ENCODE data around the gene DEPDC4. TPM values are rescaled to one million over a fixed set of nuclear protein-coding genes. Genes with fewer than 3 reads are reported as not detected.

The DEPDC4 gene
- total and polyA plus RNA-seq, 2 of the 13 experiments (the other 11 are each of a cell fraction or from before 2014, with no cell fraction given): 2.2 to 5.7 TPM

DNA sequence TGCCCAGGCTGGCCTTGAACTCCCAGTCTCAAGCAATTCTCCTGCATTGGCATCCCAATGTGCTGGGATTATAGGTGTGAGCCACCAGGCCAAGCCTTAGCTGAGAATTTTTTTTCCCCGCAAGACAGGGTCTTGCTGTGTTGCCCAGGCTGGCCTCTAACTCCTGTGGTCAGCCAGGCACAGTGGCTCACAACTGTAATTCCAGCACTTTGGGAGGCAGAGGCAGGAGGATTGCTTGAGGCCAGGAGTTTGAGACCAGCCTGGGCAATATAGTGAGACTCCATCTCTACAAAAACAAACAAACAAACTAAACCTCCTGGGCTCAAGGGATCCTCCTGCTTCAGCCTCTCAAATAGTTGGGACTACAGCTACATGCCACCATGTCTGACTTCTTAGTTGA lies 27.3 kb downstream of the DEPDC4 start:
- H3K4me2 ChIP-seq (ENCODE audit: low read depth, low read length): no peak overlapping the region

DNA sequence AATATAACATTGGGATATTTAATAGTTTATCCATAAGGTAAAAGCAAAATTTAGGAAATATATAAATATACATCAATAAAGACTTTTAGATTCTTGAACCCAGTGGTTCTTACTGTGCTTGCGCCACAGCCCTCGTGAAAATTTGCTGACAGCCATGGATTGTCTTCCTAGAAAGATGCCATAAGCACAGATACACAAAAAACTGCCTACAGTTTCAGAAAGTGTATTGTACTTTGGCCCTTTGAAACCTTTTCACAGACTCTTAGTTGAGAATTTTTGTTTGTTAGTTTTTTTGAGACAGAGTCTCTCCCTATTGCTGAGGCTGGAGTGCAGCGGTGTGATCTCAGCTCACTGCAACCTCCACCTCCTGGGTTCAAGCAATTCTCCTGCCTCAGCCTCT lies 28.1 kb downstream of the DEPDC4 start:
- no peaks in the 10 kb centered on the region for H4K20me1 ChIP-seq (ENCODE audit: insufficient read depth, low read length)
- in situ Hi-C loops (cut with HindIII; ENCODE audit: extremely low pct_ligation_motif_present, low pct_unique_long_range_greater_than_20kb) (no loop called here), intact Hi-C loops (cut with micrococcal nuclease; ENCODE audit: unreplicated experiment) (no loop called here)
- ChIA-PET POLR2A (no interaction called here), CTCF (ENCODE audit: low intra/inter-chr PET ratio, low total read pairs) (no interaction called here)
- no peak overlapping the region for H3K9ac ChIP-seq (ENCODE audit: insufficient read depth, low read depth, low read length)
- H3K4me3 ChIP-seq (replicated peaks in 1 of 3; ENCODE audit: insufficient read depth in 1 of 3, low read depth in 2 of 3, low read length in 3 of 3): no peak overlapping the region
- peaks cover 5% of the 10 kb centered on the region for H3K4me1 ChIP-seq (ENCODE audit: insufficient read depth, low read length)
- 89% methylated on average over 3 of the region's 3 CpGs for WGBS (ENCODE audit: low lambda C conversion rate)
- H3K4me2 ChIP-seq (ENCODE audit: low read depth, low read length): no peak overlapping the region
- BruUV-seq (replicated peaks): no TSS peak
- DNase-seq (ENCODE audit: low spot score) (no peak), FAIRE-seq (no peak), ATAC-seq (no peak)
- H3K27me3 ChIP-seq (ENCODE audit: control insufficient read depth in 1 of 2, insufficient read depth in 2 of 2, low read length in 2 of 2): no peaks in the 10 kb centered on the region
- no peak overlapping the region for H2AFZ ChIP-seq (ENCODE audit: low read length)
- H3K9me3 ChIP-seq (ENCODE audit: low read length): no peaks in the 10 kb centered on the region
- H3K79me2 ChIP-seq (ENCODE audit: insufficient read depth, low read length): no peaks in the 10 kb centered on the region
- H3K36me3 ChIP-seq (replicated peaks in 1 of 2; ENCODE audit: control insufficient read depth in 1 of 2, insufficient read depth in 2 of 2, low read length in 2 of 2): no peaks in the 10 kb centered on the region
- no peak overlapping the region for H3K27ac ChIP-seq (ENCODE audit: extremely low read length, insufficient read depth, low read length)
- TF ChIP-seq FOXC1 (CRISPR knock-in tag; IDR thresholded peaks at IDR 0.05; ENCODE audit: borderline replicate concordance): no peak
- TF ChIP-seq, protein P1, sequence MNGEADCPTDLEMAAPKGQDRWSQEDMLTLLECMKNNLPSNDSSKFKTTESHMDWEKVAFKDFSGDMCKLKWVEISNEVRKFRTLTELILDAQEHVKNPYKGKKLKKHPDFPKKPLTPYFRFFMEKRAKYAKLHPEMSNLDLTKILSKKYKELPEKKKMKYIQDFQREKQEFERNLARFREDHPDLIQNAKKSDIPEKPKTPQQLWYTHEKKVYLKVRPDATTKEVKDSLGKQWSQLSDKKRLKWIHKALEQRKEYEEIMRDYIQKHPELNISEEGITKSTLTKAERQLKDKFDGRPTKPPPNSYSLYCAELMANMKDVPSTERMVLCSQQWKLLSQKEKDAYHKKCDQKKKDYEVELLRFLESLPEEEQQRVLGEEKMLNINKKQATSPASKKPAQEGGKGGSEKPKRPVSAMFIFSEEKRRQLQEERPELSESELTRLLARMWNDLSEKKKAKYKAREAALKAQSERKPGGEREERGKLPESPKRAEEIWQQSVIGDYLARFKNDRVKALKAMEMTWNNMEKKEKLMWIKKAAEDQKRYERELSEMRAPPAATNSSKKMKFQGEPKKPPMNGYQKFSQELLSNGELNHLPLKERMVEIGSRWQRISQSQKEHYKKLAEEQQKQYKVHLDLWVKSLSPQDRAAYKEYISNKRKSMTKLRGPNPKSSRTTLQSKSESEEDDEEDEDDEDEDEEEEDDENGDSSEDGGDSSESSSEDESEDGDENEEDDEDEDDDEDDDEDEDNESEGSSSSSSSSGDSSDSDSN (CRISPR knock-in tag; IDR thresholded peaks at IDR 0.05): no peak
- 0 out of 2 replicates have a peak, but pooled peaks have one; percentile 30 for TF ChIP-seq MAFF (IDR thresholded peaks at IDR 0.05; ENCODE audit: low read depth, low read length)
- no peak for TF ChIP-seq RORA (CRISPR knock-in tag; IDR thresholded peaks at IDR 0.05)
- TF ChIP-seq SPEN (CRISPR knock-in tag; IDR thresholded peaks at IDR 0.05; ENCODE audit: low read depth): no peak
- no peak for TF ChIP-seq ZNF34 (CRISPR knock-in tag; IDR thresholded peaks at IDR 0.05; ENCODE audit: borderline replicate concordance)
- TF ChIP-seq WIZ (CRISPR knock-in tag; IDR thresholded peaks at IDR 0.05): no peak
- TF ChIP-seq KLF6 (CRISPR knock-in tag; IDR thresholded peaks at IDR 0.05): no peak
- peak in 1 of 2 experiments; percentile 55; a peak in 2 of 4 replicates for TF ChIP-seq MAFK (conservative IDR thresholded peaks at IDR 0.05 in 1 of 2, IDR thresholded peaks at IDR 0.05 in 1 of 2; ENCODE audit: low read length in 2 of 2)

More for the DNA sequence above, 27.3 kb downstream of the DEPDC4 start:
- no peak overlapping the region for H3K9ac ChIP-seq (ENCODE audit: insufficient read depth, low read depth, low read length)
- no peaks in the 10 kb centered on the region for H3K79me2 ChIP-seq (ENCODE audit: insufficient read depth, low read length)
- no peak for DNase-seq (ENCODE audit: low spot score)
- BruUV-seq (replicated peaks): no TSS peak
- in situ Hi-C loops (cut with HindIII; ENCODE audit: extremely low pct_ligation_motif_present, low pct_unique_long_range_greater_than_20kb): no loop called here
- no peak for ATAC-seq
- WGBS (ENCODE audit: low lambda C conversion rate): 100% methylated on average over 1 of the region's 1 CpG
- H3K4me1 ChIP-seq (ENCODE audit: insufficient read depth, low read length): peaks cover 5% of the 10 kb centered on the region
- TF ChIP-seq, protein P2, sequence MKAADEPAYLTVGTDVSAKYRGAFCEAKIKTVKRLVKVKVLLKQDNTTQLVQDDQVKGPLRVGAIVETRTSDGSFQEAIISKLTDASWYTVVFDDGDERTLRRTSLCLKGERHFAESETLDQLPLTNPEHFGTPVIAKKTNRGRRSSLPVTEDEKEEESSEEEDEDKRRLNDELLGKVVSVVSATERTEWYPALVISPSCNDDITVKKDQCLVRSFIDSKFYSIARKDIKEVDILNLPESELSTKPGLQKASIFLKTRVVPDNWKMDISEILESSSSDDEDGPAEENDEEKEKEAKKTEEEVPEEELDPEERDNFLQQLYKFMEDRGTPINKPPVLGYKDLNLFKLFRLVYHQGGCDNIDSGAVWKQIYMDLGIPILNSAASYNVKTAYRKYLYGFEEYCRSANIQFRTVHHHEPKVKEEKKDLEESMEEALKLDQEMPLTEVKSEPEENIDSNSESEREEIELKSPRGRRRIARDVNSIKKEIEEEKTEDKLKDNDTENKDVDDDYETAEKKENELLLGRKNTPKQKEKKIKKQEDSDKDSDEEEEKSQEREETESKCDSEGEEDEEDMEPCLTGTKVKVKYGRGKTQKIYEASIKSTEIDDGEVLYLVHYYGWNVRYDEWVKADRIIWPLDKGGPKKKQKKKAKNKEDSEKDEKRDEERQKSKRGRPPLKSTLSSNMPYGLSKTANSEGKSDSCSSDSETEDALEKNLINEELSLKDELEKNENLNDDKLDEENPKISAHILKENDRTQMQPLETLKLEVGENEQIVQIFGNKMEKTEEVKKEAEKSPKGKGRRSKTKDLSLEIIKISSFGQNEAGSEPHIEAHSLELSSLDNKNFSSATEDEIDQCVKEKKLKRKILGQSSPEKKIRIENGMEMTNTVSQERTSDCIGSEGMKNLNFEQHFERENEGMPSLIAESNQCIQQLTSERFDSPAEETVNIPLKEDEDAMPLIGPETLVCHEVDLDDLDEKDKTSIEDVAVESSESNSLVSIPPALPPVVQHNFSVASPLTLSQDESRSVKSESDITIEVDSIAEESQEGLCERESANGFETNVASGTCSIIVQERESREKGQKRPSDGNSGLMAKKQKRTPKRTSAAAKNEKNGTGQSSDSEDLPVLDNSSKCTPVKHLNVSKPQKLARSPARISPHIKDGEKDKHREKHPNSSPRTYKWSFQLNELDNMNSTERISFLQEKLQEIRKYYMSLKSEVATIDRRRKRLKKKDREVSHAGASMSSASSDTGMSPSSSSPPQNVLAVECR (CRISPR knock-in tag; IDR thresholded peaks at IDR 0.05; ENCODE audit: borderline replicate concordance): no peak
- TF ChIP-seq ZNF121 (CRISPR knock-in tag; IDR thresholded peaks at IDR 0.05): peak; percentile 64; the same call in 1 of the 2 replicates
- no peak for FAIRE-seq
- no peaks in the 10 kb centered on the region for H3K9me3 ChIP-seq (ENCODE audit: low read length)
- H3K27ac ChIP-seq (ENCODE audit: extremely low read length, insufficient read depth, low read length): no peak overlapping the region
- H2AFZ ChIP-seq (ENCODE audit: low read length): no peak overlapping the region
- H3K27me3 ChIP-seq (ENCODE audit: control insufficient read depth in 1 of 2, insufficient read depth in 2 of 2, low read length in 2 of 2): no peaks in the 10 kb centered on the region
- no peaks in the 10 kb centered on the region for H3K36me3 ChIP-seq (replicated peaks in 1 of 2; ENCODE audit: control insufficient read depth in 1 of 2, insufficient read depth in 2 of 2, low read length in 2 of 2)
- H3K4me3 ChIP-seq (replicated peaks in 1 of 3; ENCODE audit: insufficient read depth in 1 of 3, low read depth in 2 of 3, low read length in 3 of 3): no peak overlapping the region
- CTCF ChIA-PET (ENCODE audit: low intra/inter-chr PET ratio, low total read pairs): no interaction called here
- intact Hi-C loops (cut with micrococcal nuclease; ENCODE audit: unreplicated experiment): no loop called here
- POLR2A ChIA-PET: no interaction called here
- H4K20me1 ChIP-seq (ENCODE audit: insufficient read depth, low read length): no peaks in the 10 kb centered on the region
